Adipocyte (in vitro differentiated cells): Measurements from ENCODE around the gene CRCP.
"Not testable (repeated sequence)": the region's sequence is repeated elsewhere in the genome, so short reads cannot be mapped to it uniquely, and the experiment has no call there.

ENCODE experiments used
- DNase-seq: peaks from one replicate; pipeline ENCODE4 v3.0.0-alpha.2; 2015; ENCODE audit warnings: low read depth
- H3K27me3 ChIP-seq: replicated peaks from 2 replicates; pipeline ENCODE4 v1.7.0; 2013; ENCODE audit warnings: mild to moderate bottlenecking, low read length, moderate library complexity; ENCODE audit not compliant: control insufficient read depth, insufficient read depth
- H3K36me3 ChIP-seq: 2 replicates; pipeline ENCODE4 v1.7.0; 2013; ENCODE audit warnings: low read length, mild to moderate bottlenecking, moderate library complexity; ENCODE audit not compliant: control insufficient read depth, insufficient read depth, severe bottlenecking
- H3K4me1 ChIP-seq: 2 replicates; pipeline ENCODE4 v1.7.0; 2013; ENCODE audit warnings: mild to moderate bottlenecking, low read length, moderate library complexity; ENCODE audit not compliant: control insufficient read depth, insufficient read depth
- H3K4me3 ChIP-seq: 2 replicates; pipeline ENCODE4 v1.7.0; 2013; ENCODE audit warnings: mild to moderate bottlenecking, low read length, moderate library complexity
- H3K9ac ChIP-seq: 2 replicates; pipeline ENCODE4 v1.7.0; 2013; ENCODE audit warnings: mild to moderate bottlenecking, low read length, moderate library complexity
- H3K9me3 ChIP-seq: 2 replicates; pipeline ENCODE4 v1.7.0; 2013; ENCODE audit warnings: mild to moderate bottlenecking, low read length, moderate library complexity; ENCODE audit not compliant: control insufficient read depth

The CRCP gene

DNA sequence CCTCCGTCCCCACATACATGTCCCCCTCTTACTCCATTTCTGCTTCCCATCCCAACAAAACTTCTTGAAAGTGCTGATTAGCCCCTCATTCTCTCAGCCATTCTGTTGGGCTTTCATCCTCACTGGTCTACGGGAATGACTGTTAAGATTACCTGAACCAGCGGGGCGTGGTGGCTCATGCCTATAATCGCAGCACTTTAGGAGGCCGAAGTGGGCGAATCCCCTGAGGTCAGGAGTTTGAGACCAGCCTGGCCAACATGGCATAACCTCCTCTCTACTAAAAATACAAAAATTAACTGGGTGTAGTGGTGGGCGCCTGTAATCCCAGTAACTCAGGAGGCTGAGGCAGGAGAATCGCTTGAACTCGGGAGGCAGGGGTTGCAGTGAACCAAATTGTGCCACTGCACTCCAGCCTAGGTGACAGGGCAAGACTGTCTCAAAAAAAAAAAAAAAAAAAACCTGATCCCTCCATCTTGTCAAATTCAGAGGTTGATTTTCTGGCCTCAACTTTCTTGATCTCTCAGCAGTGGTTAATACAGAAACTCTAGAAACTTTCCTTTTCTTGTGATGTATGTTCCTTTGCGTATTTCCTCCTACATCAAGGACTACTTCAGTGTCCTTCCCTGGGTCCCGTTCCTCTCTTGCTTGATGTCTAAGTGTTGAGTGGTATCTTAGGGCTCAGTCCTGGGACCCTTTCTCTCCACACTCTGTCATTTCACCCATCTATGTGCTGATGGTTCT is 2.2 kb downstream of the CRCP start:
- Histone ChIP-seq H3K4me3 (peak overlapping the region; percentile 46), H3K4me1 (peaks cover 31% of the 10 kb centered on the region), H3K9ac (peak overlapping the region; percentile 98)
- H3K27me3 ChIP-seq, H3K9me3 ChIP-seq, DNase-seq, H3K36me3 ChIP-seq: not testable (repeated sequence)

DNA sequence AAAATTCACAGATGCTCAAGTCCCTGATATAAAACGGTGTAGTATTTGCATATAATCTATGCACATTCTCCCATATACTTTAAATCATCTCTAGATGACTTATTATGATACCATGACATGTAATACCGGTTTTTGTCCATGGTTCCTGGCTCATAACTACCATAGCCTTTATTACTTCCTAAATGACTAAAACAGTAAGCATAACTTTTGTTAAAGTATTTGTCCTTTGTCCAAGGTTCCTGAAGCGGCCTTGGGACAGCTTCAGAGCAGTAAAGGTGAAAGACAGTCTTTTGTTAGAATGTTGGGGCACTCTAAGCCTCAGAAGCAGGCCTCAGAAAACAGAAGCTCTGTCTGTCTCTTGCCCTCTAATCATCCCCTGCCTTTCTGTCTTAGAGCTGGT is 4.0 kb downstream of the CRCP start:
- Histone ChIP-seq H3K4me3 (no peak overlapping the region), H3K9me3 (no peaks in the 10 kb centered on the region)

DNA sequence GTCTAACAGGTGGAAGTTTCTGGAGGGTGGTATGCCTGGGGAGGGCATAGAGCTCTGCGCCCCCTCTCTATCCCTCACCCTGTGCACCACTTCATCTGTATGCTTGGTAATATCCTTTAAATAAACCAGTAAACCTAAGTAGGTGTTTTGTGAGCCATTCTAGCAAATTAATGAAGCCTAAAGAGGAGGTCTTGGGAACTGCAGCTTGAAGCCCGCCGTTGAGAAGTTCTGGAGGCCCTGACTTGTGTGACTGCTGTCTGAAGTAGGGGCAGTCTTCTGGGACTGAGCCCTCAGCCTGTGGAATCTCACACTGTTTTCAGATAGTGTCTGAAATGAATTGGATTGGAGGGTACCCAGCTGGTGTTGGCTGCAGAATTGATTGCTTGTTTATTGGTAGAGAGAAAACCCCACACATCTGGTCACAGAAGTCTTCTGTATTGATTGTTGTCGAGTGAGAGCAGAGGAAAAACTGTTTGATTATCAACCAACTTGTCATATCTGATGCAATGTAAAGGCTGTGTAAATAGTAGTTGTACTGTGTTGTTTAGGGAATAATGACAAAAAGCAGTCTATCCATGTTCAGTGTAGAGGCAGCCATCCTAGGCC is 4.7 kb downstream of the CRCP start:
- H3K4me3 ChIP-seq = no peak overlapping the region
- no peaks in the 10 kb centered on the region for H3K36me3 ChIP-seq
- H3K4me1 ChIP-seq = peaks cover 27% of the 10 kb centered on the region
- H3K9ac ChIP-seq = no peak overlapping the region
- no peaks in the 10 kb centered on the region for H3K9me3 ChIP-seq
- H3K27me3 ChIP-seq = no peaks in the 10 kb centered on the region
- DNase-seq = no peak

More for the DNA sequence above, 4.0 kb downstream of the CRCP start:
- H3K27me3 ChIP-seq = no peaks in the 10 kb centered on the region
- peaks cover 31% of the 10 kb centered on the region for H3K4me1 ChIP-seq
- no peak for DNase-seq
- H3K9ac ChIP-seq = no peak overlapping the region
- H3K36me3 ChIP-seq = no peaks in the 10 kb centered on the region

DNA sequence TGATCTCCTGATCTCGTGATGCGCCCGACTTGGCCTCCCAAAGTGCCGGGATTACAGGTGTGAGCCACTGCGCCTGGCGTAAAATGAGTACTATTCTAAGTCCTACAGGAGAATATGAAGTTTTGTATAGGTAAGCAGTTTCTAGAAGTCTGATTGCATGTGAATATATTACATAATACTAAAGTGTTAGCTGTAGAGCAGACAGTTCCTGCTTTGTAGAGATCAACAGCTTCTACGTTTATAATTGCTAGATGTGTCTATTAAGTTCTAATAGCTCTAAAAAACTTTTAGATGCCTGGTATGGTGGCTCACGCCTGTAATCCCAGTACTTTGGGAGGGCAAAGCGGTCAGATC is 8.5 kb downstream of the CRCP start:
- Histone ChIP-seq H3K4me3 (no peak overlapping the region), H3K9ac (no peak overlapping the region), H3K4me1 (peaks cover 28% of the 10 kb centered on the region), H3K27me3 (no peaks in the 10 kb centered on the region), H3K9me3 (no peaks in the 10 kb centered on the region), H3K36me3 (no peaks in the 10 kb centered on the region)
- no peak for DNase-seq

DNA sequence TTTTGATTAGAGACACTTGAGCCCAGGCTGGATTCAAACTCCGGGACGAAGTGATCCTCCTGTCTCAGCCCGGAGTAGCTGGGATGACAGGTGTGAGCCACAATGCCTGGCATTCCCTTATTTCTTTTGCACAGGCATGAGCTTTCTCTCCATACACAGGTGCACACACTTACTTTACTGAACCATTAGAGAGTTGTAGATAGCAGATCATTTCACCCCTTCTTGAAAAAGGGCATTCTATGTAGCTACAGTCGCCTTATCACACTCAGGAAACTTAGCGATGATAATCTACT is 9.9 kb downstream of the CRCP start:
- not testable (repeated sequence) for H3K9ac ChIP-seq, DNase-seq, H3K4me3 ChIP-seq, H3K9me3 ChIP-seq, H3K36me3 ChIP-seq, H3K27me3 ChIP-seq
- H3K4me1 ChIP-seq = peaks cover 22% of the 10 kb centered on the region

DNA sequence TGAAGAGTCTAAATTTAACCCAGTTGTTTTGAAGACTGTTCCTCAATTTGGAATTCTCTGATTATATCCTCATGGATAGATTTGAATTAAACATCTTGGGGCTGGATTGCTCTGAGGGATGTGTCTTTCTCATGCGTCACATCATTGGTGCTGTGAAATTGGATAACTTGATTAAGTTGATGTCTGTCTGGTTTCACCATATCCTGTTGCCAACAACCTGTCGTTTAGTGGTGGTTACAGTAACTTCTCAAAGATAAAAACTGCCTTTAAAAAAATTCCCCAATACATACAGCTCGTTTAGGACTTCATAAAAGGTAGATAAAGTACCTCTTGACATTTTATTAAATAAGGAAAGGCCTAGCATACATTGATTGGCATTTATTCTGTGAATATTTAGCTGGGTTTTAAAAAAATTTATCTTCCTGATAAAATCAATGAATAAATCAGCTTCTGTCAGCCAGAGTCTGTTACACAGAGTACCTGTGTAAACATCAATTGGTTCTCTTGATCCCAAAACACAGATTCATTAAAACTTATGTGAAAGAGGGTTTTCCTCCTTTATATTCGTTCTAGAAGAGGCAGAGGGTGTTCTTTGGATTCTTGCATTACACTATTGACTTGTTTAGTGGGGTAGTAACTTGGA is 10.5 kb downstream of the CRCP start:
- Histone ChIP-seq H3K27me3 (no peaks in the 10 kb centered on the region), H3K9ac (no peak overlapping the region), H3K9me3 (no peaks in the 10 kb centered on the region), H3K36me3 (peaks cover under 1% of the 10 kb centered on the region), H3K4me3 (no peak overlapping the region), H3K4me1 (peaks cover 22% of the 10 kb centered on the region)
- no peak for DNase-seq

DNA sequence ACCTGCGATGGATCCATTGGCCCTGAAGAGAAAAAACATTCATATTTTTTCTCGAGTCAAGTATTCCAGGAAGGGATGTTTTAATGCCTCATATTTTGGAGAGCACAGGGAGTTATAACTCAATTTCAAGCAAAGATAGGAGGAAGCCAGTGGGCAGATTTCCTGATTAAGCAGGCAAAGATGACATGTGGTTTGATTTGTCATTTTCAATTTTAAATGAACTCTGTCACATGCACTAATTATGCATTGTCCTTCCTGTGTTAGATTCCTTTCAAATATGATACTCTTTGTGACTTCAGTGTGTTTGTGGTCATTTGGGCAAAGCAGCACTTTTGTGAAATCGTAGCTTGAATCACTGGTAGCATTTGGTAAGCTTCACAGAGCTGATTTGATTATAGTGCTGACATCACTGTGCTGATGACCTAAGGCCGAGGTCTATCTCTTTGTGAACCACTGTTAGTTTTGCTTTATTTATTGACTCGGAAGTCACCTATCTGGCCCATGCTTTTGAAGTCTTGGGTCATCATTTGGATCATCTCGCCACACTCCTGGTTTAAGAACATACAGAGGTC is 11.2 kb downstream of the CRCP start:
- H3K4me1 ChIP-seq = peaks cover 22% of the 10 kb centered on the region
- H3K4me3 ChIP-seq = not testable (repeated sequence)

DNA sequence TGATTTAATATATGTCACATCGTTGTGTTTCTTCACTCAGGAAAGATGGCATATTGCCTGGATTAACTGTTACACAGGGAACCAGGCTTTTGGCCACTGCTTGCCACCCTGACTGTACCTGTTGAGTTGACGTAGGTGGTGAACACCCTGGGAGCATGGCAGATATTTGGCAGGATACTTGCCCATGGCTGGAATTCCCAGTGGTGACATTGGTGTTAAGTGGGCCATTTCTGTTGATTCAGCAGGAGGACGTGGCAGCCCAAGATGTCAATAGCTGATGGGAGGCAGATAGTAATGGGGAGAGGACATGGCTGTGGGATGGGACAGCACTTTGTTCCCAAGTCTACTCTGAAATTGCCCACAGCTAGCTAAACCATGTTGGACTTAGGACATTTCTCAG is 12.5 kb downstream of the CRCP start:
- not testable (repeated sequence) for DNase-seq, H3K9ac ChIP-seq, H3K27me3 ChIP-seq, H3K9me3 ChIP-seq, H3K4me3 ChIP-seq
- H3K36me3 ChIP-seq = peaks cover 20% of the 10 kb centered on the region
- H3K4me1 ChIP-seq = peaks cover 22% of the 10 kb centered on the region

More for the DNA sequence above, 11.2 kb downstream of the CRCP start:
- H3K9ac ChIP-seq, H3K27me3 ChIP-seq, DNase-seq, H3K9me3 ChIP-seq, H3K36me3 ChIP-seq: not testable (repeated sequence)

DNA sequence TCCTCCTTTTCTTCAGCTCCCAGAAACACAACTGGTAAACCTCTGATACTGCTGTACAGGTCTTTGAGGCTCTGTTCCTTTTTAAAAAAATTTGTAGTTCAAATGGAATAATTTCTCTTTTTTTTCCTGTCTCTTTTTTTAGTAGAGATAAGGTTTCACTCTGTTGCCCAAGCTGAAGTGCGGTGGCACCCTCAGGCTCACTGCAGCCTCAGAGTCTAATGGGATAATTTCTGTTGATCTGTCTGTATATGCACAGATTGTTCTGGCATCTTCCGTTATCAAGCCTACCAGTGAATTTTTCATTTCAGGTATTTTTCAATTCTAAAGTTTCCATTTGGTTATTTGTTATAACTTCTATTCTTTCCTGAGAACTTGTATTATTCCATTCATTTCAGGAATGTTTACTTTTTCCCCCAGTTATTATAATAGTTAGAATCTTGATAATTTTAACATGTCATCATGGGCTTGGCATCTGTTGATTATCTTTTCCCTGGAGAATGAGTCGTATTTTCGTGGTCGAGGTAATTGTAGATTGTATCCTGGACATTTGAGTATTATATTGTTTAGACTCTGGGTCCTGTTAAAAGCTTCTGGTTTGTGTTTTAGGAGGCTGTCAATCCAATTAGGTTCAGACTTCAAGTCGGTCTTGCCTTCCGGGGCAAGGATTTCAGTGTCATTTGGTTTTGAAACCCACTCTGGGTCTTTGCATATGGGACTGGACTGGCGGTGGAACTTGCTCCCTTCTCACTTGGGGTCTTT is 24.5 kb downstream of the CRCP start:
- H3K9ac ChIP-seq = no peak overlapping the region
- DNase-seq = peak; percentile 48
- no peaks in the 10 kb centered on the region for H3K9me3 ChIP-seq
- H3K4me3 ChIP-seq = no peak overlapping the region
- no peaks in the 10 kb centered on the region for H3K27me3 ChIP-seq
- H3K4me1 ChIP-seq = peaks cover 30% of the 10 kb centered on the region
- peaks cover 60% of the 10 kb centered on the region for H3K36me3 ChIP-seq

DNA sequence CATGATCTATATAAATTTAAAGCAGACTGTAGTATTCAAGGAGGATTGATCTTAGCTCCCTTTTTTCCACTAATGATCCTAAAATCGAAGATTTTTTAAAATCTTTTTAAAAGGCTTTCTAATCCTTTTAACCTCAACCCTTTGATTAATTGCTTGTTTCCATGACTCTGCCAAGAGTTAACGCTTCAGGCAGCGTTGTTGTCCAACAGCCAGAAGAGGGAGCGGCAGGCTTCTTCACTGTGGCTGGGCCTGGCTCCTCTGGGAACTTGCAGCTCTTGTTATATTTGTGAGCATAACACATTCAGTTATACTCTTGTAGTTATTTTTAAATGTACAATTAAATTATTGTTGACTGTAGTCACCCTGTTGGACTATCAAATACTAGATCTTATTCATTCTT is 26.3 kb downstream of the CRCP start:
- peak; percentile 77 for DNase-seq

DNA sequence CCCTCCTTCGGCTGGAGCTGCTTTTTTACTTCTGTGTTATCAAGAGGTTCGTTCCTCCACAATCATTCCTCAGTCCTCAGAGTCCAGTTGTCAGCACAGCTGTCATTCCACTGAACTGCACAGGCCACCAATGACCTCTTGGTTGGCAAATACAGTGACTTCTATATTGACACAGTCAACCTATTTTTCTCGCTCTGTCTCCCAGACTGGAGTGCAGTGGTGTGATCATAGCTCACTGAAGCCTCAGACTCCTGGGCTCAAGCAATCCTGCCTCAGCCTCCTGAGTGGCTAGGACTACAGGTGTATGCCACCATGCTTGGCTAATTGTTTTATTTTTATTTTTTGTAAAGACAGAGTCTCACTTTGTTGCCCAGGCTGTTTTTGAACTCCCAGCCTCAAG is 27.7 kb downstream of the CRCP start:
- peaks cover 37% of the 10 kb centered on the region for H3K36me3 ChIP-seq
- no peaks in the 10 kb centered on the region for H3K9me3 ChIP-seq
- no peaks in the 10 kb centered on the region for H3K27me3 ChIP-seq
- no peak overlapping the region for H3K9ac ChIP-seq
- H3K4me1 ChIP-seq = peaks cover 51% of the 10 kb centered on the region
- DNase-seq = no peak
- H3K4me3 ChIP-seq = no peak overlapping the region

More for the DNA sequence above, 26.3 kb downstream of the CRCP start:
- Histone ChIP-seq H3K9me3 (no peaks in the 10 kb centered on the region), H3K9ac (peak overlapping the region; percentile 64), H3K4me1 (peaks cover 37% of the 10 kb centered on the region), H3K4me3 (no peak overlapping the region), H3K36me3 (peaks cover 48% of the 10 kb centered on the region), H3K27me3 (no peaks in the 10 kb centered on the region)
